HG03460 (cell line): ENCODE results near the gene MAST2.

Source experiments
- ATAC-seq: cut with Tn5 transposase; IDR thresholded peaks from one replicate; pipeline ENCODE4 v1.9.1; 2021; ENCODE audit not compliant: unreplicated experiment

The MAST2 gene

GRCh38 chr1:45974541-45975269, 171.3 kb downstream of the MAST2 start:
- no peak for ATAC-seq

DNA sequence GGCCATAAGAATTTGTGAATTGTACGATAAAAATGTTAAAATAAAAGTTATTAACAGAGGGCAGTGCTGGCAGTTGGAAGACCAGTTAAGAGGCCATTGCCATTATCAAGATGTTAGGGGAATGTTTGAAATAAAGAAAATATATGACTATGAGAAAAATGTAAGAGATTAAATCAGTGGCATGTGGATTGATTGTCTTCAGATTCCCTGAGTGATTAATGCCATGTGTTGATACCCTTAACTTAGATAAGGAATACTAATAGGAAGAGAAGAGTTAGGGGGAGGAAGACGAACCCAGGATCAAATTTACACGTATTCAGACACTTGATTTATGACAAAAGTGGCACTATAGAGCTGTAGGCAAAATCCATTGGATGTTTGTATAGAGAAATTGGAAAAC, 173.2 kb downstream of the MAST2 start:
- ATAC-seq = no peak

GRCh38 chr1:45979074-45979777, 175.8 kb downstream of the MAST2 start:
- no peak for ATAC-seq

DNA sequence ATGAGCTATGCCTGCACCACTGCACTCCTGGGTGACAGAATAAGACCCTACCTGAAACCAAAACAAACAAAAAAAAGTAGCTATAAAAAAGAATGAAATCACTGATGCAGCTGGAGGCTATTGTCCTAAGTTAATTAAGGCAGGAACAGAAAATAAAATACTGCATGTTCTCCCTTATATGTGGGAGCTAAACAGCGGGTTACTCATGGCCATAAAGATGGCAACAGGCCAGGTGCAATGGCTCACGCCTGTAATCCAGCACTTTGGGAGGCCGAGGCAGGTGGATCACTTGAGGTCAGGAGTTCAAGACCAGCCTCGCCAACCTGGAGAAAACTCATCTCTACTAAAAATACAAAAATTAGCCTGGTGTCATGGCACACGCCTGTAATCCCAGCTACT, 176.4 kb downstream of the MAST2 start:
- no peak for ATAC-seq

GRCh38 chr1:45982359-45982758, 178.9 kb downstream of the MAST2 start:
- no peak for ATAC-seq

DNA sequence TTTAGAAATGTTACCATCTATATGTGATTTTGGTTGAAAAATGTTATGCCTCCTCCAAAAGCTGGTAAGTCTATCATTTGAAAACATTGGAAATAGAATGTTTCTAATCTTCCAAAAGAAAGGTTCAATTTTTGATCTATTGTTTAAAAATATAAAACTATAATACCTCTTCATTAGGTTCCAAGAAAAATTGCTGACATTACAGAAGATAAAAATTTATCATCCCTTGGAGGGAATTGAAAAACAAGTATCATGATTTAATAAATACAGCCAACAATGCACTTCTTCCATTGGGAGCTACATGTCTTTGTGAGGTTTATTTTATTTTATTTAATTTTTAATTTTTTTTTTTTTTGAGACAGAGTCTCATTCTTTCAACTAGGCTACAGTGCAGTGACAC, 180.6 kb downstream of the MAST2 start:
- no peak for ATAC-seq

DNA sequence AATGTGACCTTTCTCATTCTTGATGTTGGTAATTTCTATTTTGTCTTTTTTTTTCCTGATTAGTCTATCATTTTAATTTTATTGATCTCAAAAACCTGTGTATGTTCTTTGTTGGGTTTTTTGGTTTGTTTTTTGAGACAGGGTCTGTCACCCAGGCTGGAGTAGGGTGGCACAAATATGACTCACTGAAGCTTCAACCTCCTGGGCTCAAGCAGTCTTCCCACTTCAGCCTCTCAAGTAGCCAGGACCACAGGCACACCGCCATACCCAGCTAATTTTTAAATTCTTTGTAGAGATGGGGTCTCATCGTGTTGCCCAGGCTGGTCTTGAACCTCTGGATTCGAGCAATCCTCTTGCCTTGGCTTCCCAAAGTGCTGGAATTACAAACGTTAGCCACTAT, 183.8 kb downstream of the MAST2 start:
- no peak for ATAC-seq

DNA sequence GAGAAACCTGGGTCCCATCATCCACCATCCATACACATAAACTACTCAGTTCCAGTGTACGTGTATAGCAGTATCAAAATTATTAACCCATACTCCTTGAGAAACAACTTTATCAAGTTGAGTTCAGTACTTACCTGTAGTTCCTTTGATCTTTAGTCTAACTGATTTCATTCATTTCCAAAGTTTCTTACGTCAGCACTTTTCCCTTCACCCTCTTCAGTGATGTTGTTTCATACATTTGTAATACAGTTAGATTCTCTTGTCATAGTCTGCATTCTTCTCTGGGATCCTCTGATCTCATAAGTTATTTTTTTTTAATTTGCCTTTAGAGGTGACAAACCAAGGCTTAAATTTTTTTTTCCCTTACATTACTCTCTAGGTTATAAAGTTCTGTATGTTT, 185.8 kb downstream of the MAST2 start:
- no peak for ATAC-seq

GRCh38 chr1:45994423-45994822, 191.0 kb downstream of the MAST2 start:
- ATAC-seq = no peak

GRCh38 chr1:45995298-45995697, 191.9 kb downstream of the MAST2 start:
- ATAC-seq = no peak

DNA sequence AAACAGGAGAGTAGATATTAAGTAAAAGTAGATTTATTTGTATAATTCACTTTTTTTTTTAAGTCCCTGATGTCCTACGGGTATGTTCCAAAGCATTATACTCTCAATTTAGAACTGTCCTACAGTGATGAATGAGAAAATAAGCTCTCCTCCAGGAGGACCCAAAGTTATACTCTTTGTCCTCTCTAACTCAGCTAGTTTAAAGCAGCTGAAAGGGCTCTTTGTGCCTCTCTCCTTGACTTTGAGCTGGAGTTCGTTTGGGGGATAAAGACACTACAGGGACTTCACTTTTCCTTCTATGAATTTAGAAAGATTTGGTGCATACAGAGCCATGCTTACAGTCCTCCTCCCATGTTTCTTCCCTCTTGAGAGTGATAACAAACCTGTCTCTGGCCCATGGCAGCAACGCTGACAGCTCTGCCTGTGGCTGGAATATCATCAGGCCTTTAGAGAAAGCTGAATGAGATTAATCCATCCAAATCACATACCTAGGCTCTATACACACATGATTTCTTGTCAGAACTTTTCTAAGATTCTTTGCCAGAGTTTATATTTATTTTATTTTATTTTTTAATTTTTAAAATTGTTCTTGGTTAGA, 194.7 kb downstream of the MAST2 start:
- no peak for ATAC-seq

DNA sequence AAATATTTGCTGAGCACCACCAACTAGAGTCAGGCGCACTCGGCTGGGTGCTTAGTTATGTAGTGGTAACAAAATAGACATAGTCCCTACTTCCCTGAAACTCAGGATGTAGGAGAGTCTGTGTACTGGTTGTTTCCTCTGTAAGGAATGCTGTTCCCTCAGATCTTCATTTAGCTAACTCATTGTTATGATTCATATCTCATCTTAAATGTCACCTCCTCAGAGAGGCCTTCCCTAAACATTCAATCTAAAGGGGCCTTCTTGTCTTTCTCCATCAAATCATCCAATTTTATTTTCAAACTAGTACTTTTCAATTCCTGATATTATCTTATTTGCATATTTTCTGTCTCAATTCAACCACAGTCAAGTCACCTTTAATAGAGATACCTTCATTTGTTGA, 196.1 kb downstream of the MAST2 start:
- no peak for ATAC-seq

DNA sequence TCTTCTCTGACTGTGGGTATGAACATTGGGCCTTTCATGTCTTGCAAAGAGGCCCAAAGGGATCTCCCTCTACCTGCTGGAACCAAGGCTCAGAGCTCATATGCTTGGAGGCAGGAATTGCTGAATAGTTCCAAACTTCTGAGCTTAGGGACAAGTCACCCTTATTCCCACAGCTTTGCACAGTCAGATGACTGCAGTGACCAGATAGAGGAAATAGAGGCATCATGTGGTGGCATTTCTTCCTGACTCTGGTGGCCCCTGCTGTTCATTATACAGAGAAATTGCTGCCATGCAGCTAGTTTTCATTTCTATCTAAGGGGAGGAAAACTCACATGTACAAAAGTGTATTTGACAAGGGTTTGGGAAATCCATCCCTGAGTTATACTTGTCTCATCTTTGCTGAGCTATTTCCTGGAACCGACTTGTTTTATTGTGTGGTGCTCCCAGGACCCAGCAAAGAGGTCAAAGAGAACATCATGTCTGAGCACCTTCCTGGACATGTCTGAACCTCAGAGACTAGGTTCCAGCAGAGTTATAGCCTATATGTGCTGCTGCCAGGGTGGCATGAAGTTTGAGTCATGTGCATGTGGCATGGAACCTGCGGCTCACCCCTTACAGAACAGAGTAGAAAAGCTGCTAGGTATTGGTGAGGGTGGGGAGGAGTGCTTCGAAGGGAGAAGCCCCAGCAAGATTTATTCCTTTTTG, 197.8 kb downstream of the MAST2 start:
- no peak for ATAC-seq

DNA sequence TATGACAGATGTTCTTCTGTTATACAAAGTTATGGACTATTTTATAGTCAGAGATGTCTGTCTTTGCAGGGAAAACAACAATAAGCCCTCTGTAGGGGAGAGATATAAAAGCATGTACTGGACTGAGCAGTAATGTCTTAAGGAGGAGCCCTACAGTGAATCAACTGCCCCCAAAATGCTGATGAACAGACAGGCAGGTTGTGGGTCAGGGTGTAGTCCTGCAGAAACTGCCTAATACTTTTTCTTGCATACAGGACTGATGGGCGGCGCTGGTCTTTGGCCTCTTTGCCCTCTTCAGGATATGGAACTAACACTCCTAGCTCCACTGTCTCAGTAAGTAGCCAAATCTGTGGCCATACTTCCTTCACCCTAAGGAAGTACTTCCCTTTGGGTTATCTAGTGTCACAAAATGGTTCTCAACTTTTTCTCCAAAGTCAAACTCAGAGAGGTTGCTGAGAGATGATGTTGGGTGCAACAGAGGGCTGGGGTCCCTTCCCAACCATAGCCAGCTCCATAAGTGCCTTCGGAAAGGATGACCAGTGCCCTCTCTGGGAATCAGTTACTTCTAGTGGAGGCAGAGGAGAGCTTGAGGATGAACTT, 199.2 kb downstream of the MAST2 start:
- no peak for ATAC-seq

DNA sequence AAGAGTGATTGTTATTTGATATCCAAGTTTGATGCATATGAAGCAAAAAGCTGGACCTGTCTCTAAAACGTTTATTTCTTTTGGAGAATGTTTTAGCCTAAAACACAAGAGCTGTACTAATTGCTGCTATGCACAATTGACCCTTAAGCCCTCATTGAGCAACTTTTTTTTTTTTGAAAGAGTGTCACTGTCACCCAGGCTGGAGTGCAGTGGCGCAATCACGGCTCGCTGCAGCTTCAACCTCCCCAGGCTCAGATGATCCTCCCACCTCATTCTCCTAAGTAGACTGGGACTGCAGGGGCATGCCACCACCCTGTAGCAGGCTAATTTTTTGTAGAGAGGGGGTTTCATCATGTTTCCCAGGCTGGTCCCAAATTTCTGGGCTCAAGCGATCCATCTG, 199.9 kb downstream of the MAST2 start:
- ATAC-seq = no peak

GRCh38 chr1:46004492-46004891, 201.1 kb downstream of the MAST2 start:
- no peak for ATAC-seq

- no peak for ATAC-seq
Measured at GRCh38 chr1:46005594-46005993, 202.2 kb downstream of the MAST2 start.

DNA sequence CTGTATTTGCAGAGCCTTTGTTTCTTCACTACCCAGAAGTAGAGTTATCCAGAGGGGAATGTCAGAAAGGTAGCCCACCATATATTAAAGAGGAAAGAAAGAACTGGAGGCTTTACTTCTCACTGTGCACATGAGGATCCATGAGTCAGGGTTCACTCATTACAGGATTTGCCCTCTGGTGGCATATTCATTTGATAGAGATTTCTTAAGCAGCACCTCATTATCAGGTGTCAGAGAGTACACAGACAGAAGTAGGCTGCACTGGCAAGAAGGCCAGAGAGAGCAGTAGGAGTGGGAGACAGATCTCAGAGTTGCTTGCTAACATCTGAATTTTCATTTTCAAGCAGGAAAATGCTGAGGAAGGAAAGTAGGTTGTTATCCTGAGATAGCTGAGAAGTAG, 205.2 kb downstream of the MAST2 start:
- no peak for ATAC-seq

DNA sequence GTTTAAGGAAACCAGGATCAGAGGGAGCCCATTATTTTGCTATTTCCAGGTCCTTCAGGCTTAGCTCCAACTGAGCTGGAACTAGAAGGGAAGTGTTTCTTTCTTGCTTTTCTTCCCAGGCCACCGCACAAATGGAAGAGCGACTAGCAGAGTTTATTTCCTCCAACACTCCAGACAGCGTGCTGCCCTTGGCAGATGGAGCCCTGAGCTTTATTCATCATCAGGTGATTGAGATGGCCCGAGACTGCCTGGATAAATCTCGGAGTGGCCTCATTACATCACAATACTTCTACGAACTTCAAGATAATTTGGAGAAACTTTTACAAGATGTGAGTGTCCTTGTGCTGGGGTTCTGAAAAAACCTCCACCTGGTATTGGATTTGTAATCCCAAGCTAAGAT, 207.2 kb downstream of the MAST2 start:
- ATAC-seq = no peak

DNA sequence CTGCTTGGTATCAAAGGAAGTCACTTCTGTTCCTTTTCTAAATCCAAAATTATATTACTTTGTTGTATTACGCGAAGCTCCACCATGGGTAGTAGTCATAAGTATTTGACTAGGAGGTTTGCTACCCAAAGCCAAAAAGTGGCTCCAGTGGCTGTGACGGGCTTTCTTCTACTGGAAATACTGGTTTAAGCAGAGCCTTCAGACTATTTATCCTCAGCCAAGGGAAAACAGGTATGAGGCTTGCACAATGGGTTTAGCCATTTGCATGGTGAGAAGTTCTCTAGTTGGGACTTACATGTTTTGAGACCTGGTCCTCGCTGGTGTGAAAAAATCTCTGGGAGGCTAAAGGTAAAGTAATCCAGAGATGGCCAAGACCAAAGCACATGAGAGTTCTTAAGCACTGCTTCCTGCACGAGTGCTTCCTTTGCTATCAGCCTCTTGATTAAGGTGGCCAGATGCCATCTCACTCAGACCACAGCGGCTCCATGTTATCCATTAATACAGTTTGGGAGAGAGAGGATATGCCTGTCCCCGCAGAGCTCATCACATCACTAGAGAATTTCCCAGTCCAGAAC, 207.8 kb downstream of the MAST2 start:
- ATAC-seq = no peak

GRCh38 chr1:46012236-46012635, 208.8 kb downstream of the MAST2 start:
- no peak for ATAC-seq
